ES-I3 (cell line): ENCODE results near the gene CIB1.

Experiments
- H3K36me3 ChIP-seq: 2 replicates; pipeline ENCODE4 v1.6.1; 2013; ENCODE audit warnings: mild to moderate bottlenecking, low read length, control low read depth, moderate library complexity; ENCODE audit not compliant: insufficient read depth
- H3K4me1 ChIP-seq: 2 replicates; pipeline ENCODE4 v1.6.1; 2013; ENCODE audit warnings: mild to moderate bottlenecking, control low read depth, low read length; ENCODE audit not compliant: insufficient read depth
- H3K9ac ChIP-seq: 2 replicates; pipeline ENCODE4 v1.6.1; 2013; ENCODE audit warnings: low read depth, mild to moderate bottlenecking, low read length, moderate library complexity
- H3K9me3 ChIP-seq: 2 replicates; pipeline ENCODE4 v1.6.1; 2013; ENCODE audit warnings: mild to moderate bottlenecking, low read length, moderate library complexity; ENCODE audit not compliant: control insufficient read depth, insufficient read depth

CIB1 gene

GRCh38 chr15:90259524-90259923 is 25.8 kb upstream of the CIB1 start:
- no peaks in the 10 kb centered on the region for H3K9me3 ChIP-seq
- no peaks in the 10 kb centered on the region for H3K4me1 ChIP-seq
- no peaks in the 10 kb centered on the region for H3K36me3 ChIP-seq
- H3K9ac ChIP-seq = no peak overlapping the region

GRCh38 chr15:90257776-90258175 is 24.0 kb upstream of the CIB1 start:
- H3K36me3 ChIP-seq = no peaks in the 10 kb centered on the region
- H3K4me1 ChIP-seq = no peaks in the 10 kb centered on the region
- H3K9me3 ChIP-seq = no peaks in the 10 kb centered on the region
- H3K9ac ChIP-seq = no peak overlapping the region

DNA sequence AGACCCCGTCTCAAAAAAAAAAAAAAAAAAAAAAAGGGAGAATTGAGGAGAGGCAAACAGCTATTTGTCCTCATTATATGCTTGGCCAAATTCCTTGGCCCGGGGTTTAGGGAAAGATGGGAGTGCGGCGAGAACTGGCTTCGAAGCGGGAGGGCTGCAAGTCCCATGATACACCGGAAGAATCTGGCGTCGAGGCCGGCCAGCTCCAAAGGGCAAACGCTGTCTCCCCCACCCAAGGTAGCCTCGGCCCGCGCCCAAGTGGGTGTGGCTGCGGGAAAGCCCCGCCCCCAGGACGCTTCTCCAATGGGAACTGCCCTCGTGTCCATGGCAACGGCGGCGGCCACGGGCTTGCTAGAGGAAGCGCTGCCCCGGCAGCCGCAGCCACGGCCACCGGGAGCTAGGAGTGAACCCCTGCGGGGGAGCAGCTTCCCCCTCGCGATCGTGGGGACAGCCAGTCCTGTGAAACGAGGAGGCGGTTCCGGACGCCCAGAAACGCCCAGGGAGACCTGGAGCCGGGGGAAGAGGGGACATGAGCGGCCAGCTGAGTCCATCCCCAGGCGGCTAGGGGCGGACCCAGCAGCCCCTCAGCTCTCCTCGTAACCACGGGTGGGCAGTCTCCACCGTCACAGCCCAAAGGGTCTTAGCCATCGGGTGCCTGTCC is 15.6 kb upstream of the CIB1 start, which contains the start of gene TTLL13:
Gene TTLL13, plus strand, starts transcription at position 354 of the 661 bp plus-strand sequence. CDS start 1,075 bp downstream, outside the sequence.
- Histone ChIP-seq H3K9me3 (no peaks in the 10 kb centered on the region), H3K36me3 (no peaks in the 10 kb centered on the region), H3K4me1 (no peaks in the 10 kb centered on the region), H3K9ac (peak within 1 kb of the TSS; percentile 72; the same call in 1 of the 2 replicates)

DNA sequence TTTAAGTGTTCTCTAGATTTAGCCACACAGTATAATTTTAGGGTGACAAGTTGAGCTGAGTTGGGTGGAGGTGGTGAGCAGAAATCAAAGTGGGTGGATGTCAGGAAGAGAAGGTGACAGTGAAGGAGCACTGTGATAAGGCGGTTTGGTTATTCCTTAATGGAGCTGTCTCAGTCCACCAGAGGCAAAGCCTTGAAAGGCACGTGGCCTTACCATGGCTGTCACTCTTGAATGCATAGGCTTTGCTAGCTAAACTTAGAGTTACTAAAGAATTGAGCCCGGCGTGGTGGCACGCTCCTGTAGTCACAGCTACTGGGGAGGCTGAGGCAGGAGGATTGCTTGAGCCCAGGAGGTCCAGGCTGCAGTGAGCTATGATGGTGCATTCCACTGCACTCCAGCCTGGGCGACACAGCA is 15.1 kb upstream of the CIB1 start:
- Histone ChIP-seq H3K4me1 (no peaks in the 10 kb centered on the region), H3K36me3 (no peaks in the 10 kb centered on the region), H3K9ac (peak overlapping the region; percentile 72; the same call in 1 of the 2 replicates), H3K9me3 (no peaks in the 10 kb centered on the region)

GRCh38 chr15:90243943-90244639 is 10.3 kb upstream of the CIB1 start:
- Histone ChIP-seq H3K4me1 (no peaks in the 10 kb centered on the region), H3K36me3 (no peaks in the 10 kb centered on the region), H3K9me3 (no peaks in the 10 kb centered on the region), H3K9ac (no peak overlapping the region)

- H3K9ac ChIP-seq = no peak overlapping the region
- H3K36me3 ChIP-seq = no peaks in the 10 kb centered on the region
- H3K4me1 ChIP-seq = no peaks in the 10 kb centered on the region
- no peaks in the 10 kb centered on the region for H3K9me3 ChIP-seq
These were observed 7.8 kb upstream of the CIB1 start for GRCh38 chr15:90241343-90242192.

GRCh38 chr15:90240856-90241255 is 7.1 kb upstream of the CIB1 start:
- H3K9me3 ChIP-seq = no peaks in the 10 kb centered on the region

DNA sequence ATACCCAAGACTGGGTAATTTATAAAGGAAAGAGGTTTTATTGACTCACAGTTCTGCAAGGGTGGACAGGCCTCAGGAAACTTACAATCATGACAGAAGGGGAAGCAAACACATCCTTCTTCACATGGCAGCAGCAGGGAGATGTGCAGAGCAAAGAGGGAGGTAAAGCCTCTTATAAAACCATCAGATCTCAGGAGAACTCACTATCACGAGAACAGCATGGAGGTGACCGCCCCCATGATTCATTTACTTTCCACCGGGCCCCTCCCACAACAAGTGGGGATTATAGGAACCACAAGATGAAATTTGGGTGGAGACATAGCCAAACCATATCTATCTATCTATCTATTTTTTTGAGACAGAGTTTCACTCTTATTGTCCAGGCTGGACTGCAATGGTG is 5.6 kb upstream of the CIB1 start:
- Histone ChIP-seq H3K9ac (no peak overlapping the region), H3K36me3 (no peaks in the 10 kb centered on the region), H3K9me3 (no peaks in the 10 kb centered on the region), H3K4me1 (0 out of 2 replicates have a peak, but pooled peaks cover 3% of the 10 kb centered on the region)

More at GRCh38 chr15:90240856-90241255, 7.1 kb upstream of the CIB1 start:
- no peaks in the 10 kb centered on the region for H3K36me3 ChIP-seq
- no peaks in the 10 kb centered on the region for H3K4me1 ChIP-seq
- no peak overlapping the region for H3K9ac ChIP-seq

- Histone ChIP-seq H3K36me3 (no peaks in the 10 kb centered on the region), H3K4me1 (0 out of 2 replicates have a peak, but pooled peaks cover 3% of the 10 kb centered on the region), H3K9me3 (no peaks in the 10 kb centered on the region), H3K9ac (peak within 1 kb of the TSS; percentile 71)
These were observed 601 bp upstream of the CIB1 start, which contains the start of gene GDPGP1 for GRCh38 chr15:90234096-90234988. TSS of gene GDPGP1 (plus strand) at chr15:90234209. CDS start at chr15:90240909, 6,700 bp downstream.

- H3K4me1 ChIP-seq = 0 out of 2 replicates have a peak, but pooled peaks cover 3% of the 10 kb centered on the region
These were observed 777 bp downstream of the CIB1 start for GRCh38 chr15:90232941-90233386.

DNA sequence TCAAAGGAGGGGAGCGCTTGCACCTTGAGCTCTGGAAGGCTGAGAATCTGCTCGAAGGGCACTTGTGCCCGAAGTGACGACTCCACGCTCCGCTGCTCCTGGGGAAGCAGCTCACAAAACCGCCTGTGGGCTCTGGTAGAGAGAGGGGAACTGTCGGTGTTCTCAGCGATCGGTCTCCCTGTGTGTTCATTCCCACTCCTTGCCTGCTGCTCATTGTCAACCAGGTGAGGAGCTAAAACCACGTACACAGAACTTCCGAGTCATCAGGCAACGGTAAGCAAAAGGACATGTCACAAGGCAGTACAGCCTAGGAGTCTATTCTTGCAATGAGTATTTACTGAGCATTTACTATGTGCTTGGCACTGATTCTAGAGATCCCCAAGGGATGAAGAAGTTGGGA is 1.5 kb downstream of the CIB1 start:
- Histone ChIP-seq H3K9me3 (no peaks in the 10 kb centered on the region), H3K4me1 (0 out of 2 replicates have a peak, but pooled peaks cover 3% of the 10 kb centered on the region), H3K36me3 (no peaks in the 10 kb centered on the region; the same call in 1 of the 2 replicates), H3K9ac (no peak overlapping the region)

More at GRCh38 chr15:90232941-90233386, 777 bp downstream of the CIB1 start:
- Histone ChIP-seq H3K9ac (peak overlapping the region; percentile 71; the same call in 1 of the 2 replicates), H3K9me3 (no peaks in the 10 kb centered on the region), H3K36me3 (no peaks in the 10 kb centered on the region)

DNA sequence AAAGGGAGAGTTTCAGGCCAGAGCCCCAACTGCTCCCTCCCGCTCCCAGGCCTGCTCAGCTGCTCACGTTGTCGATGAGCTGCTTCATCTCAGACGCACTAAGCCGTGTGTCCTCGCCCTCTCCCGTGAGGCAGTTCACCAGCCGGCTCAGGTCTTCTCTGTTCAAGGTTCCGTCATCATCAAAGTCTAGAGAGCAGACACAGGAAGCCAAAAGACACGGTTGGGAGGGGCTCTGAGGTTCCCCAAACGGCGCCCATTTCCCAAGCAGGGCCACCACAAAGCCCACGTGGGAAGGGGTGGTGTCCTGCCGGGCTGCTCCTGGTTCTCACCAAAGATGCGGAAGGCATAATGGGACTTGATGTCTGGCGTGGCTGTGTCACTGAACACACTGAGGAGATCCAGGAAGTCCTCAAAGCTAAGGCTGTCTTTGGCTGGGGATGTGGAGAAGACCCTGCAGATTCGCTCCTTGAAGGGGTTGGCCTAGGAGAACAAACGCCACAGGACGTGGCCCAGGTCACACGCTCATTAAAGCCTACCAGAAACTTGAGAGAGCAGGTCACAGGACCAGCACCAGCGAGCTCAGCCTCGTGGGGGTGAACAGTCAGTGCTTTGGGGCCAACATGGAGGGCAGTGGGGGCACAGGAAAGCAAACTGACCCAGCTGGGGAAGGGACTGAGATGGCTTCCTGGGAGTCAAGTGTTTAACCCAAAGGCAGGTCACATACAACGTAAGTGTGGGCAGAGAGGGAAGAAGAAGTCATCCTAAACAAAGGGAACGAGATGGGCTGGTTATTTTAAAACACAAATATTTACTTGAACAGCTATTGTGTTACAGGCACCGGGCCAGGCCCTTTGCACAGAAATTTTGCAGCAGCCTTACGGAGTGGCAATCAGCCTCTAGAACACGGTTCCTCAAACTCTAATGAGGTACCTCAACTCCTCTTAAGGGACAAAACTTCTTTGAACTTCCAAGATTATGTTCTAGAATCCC is 2.4 kb downstream of the CIB1 start:
- H3K9ac ChIP-seq = no peak overlapping the region
- 0 out of 2 replicates have a peak, but pooled peaks cover 3% of the 10 kb centered on the region for H3K4me1 ChIP-seq
- no peaks in the 10 kb centered on the region for H3K9me3 ChIP-seq
- H3K36me3 ChIP-seq = no peaks in the 10 kb centered on the region; the same call in 1 of the 2 replicates
